Esophagus squamous epithelium (tissue), 4 donors: Measurements from ENCODE around the gene C2CD4D.

Experiments used
- POLR2A ChIP-seq, 4 donors: fragments of 450-650 bp; IDR thresholded peaks; one replicate each; pipeline ENCODE4 v1.6.1; 2017; ENCODE audit warnings: antibody characterized with exemption in 4 of 4, mild to moderate bottlenecking in 4 of 4, moderate library complexity in 3 of 4
- TF ChIP-seq, protein P1 (sequence below), 6 experiments: fragments of 450-650 bp in 4 of 6; fragments of 200-600 bp in 2 of 6; sonication (generic) in 2 of 6; IDR thresholded peaks; one replicate each; pipeline ENCODE4 v1.5.1; 2016 to 2019; ENCODE audit warnings: antibody characterized with exemption in 6 of 6, mild to moderate bottlenecking in 4 of 6, moderate library complexity in 4 of 6

DNA sequence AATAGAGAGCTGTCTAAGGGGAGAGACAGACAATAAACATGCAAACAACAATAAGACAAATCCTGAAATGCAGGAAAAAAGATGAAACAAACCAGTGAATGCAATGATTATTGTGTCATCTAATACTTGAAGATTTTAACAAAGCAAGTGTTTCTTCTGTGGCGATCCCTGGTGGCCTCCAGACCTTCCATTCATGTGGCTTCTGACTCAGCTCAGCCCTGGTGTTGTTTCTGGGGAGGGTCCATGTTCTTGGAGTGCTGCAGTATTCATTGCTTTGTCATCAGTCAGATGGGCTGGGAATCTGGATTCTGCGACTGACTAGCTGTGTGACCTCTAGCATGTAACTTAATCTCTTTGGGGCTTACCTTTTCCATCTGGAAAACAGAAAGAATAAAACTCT lies 1.5 kb upstream of the C2CD4D start:
- TF ChIP-seq, protein P1, sequence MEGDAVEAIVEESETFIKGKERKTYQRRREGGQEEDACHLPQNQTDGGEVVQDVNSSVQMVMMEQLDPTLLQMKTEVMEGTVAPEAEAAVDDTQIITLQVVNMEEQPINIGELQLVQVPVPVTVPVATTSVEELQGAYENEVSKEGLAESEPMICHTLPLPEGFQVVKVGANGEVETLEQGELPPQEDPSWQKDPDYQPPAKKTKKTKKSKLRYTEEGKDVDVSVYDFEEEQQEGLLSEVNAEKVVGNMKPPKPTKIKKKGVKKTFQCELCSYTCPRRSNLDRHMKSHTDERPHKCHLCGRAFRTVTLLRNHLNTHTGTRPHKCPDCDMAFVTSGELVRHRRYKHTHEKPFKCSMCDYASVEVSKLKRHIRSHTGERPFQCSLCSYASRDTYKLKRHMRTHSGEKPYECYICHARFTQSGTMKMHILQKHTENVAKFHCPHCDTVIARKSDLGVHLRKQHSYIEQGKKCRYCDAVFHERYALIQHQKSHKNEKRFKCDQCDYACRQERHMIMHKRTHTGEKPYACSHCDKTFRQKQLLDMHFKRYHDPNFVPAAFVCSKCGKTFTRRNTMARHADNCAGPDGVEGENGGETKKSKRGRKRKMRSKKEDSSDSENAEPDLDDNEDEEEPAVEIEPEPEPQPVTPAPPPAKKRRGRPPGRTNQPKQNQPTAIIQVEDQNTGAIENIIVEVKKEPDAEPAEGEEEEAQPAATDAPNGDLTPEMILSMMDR (IDR thresholded peaks at IDR 0.05): no peak
- TF ChIP-seq POLR2A (IDR thresholded peaks at IDR 0.05): no peak
